Neural progenitor cell (in vitro differentiated cells): ENCODE measurements around the gene KLHL3. TPM values are rescaled to one million over a fixed set of nuclear protein-coding genes. Genes with fewer than 3 reads are reported as not detected.

Source experiments
- DNase-seq: peaks from one replicate; pipeline ENCODE4 v3.0.0-alpha.2; 2016; ENCODE audit warnings: low spot score
- H2AFZ ChIP-seq: fragments of 200-600 bp; sonication (generic); replicated peaks from 2 replicates; pipeline ENCODE4 v1.6.1; 2016; ENCODE audit warnings: antibody characterized with exemption
- H3F3A ChIP-seq: fragments of 200-600 bp; sonication (generic); 2 replicates; pipeline ENCODE4 v1.6.1; 2016; ENCODE audit warnings: antibody characterized with exemption, low read depth
- H3K27ac ChIP-seq: fragments of 200-600 bp; sonication (generic); 2 replicates; pipeline ENCODE4 v1.5.1; 2016; ENCODE audit warnings: mild to moderate bottlenecking
- H3K27me3 ChIP-seq: fragments of 200-600 bp; sonication (generic); 2 replicates; pipeline ENCODE4 v1.6.1; 2016; ENCODE audit warnings: mild to moderate bottlenecking, moderate library complexity
- H3K36me3 ChIP-seq: fragments of 200-600 bp; sonication (generic); 2 replicates; pipeline ENCODE4 v1.5.1; 2016
- H3K4me1 ChIP-seq: fragments of 200-600 bp; sonication (generic); 2 replicates; pipeline ENCODE4 v1.6.1; 2016; ENCODE audit warnings: mixed run types
- H3K4me2 ChIP-seq: fragments of 200-600 bp; sonication (generic); 2 replicates; pipeline ENCODE4 v1.6.1; 2016
- H3K4me3 ChIP-seq: fragments of 200-600 bp; sonication (generic); 2 replicates; pipeline ENCODE4 v1.5.1; 2016
- H3K79me2 ChIP-seq: fragments of 200-600 bp; sonication (generic); 2 replicates; pipeline ENCODE4 v1.6.1; 2016; ENCODE audit warnings: low read depth
- H3K9ac ChIP-seq: fragments of 200-600 bp; sonication (generic); 2 replicates; pipeline ENCODE4 v1.6.1; 2016
- H3K9me3 ChIP-seq: fragments of 200-600 bp; sonication (generic); 2 replicates; pipeline ENCODE4 v1.5.1; 2016; ENCODE audit warnings: low read depth
- H4K20me1 ChIP-seq: fragments of 200-600 bp; sonication (generic); 2 replicates; pipeline ENCODE4 v1.6.1; 2016; ENCODE audit warnings: low read depth
- H3K27ac Mint-ChIP-seq: 3 replicates; pipeline ENCODE4 v1.8.0; 2021; ENCODE audit warnings: mixed read lengths
- H3K27me3 Mint-ChIP-seq: 2 replicates; pipeline ENCODE4 v1.8.0; 2022; ENCODE audit warnings: low read depth, mild to moderate bottlenecking, inconsistent platforms, moderate library complexity, mixed read lengths; ENCODE audit not compliant: insufficient read depth
- H3K36me3 Mint-ChIP-seq: 3 replicates; pipeline ENCODE4 v1.8.0; 2021; ENCODE audit warnings: mixed read lengths
- H3K4me1 Mint-ChIP-seq: 3 replicates; pipeline ENCODE4 v1.8.0; 2021; ENCODE audit warnings: mixed read lengths
- H3K4me3 Mint-ChIP-seq: 3 replicates; pipeline ENCODE4 v1.8.0; 2021; ENCODE audit warnings: mild to moderate bottlenecking, moderate library complexity, mixed read lengths
- H3K9me3 Mint-ChIP-seq: 3 replicates; pipeline ENCODE4 v1.8.0; 2020; ENCODE audit warnings: mixed read lengths
- CTCF ChIP-seq: fragments of 200-600 bp; sonication (generic); IDR thresholded peaks from 2 replicates; pipeline ENCODE4 v1.5.1; 2017; ENCODE audit warnings: antibody characterized with exemption, mild to moderate bottlenecking
- EZH2 ChIP-seq: fragments of 200-600 bp; sonication (generic); IDR thresholded peaks from 2 replicates; pipeline ENCODE4 v1.6.1; 2017; ENCODE audit warnings: antibody characterized with exemption, mild to moderate bottlenecking, moderate library complexity
- EZH2phosphoT487 ChIP-seq: fragments of 200-600 bp; sonication (generic); IDR thresholded peaks from 2 replicates; pipeline ENCODE4 v1.6.1; 2017; ENCODE audit warnings: antibody characterized with exemption
- total RNA-seq: library from RNA; depleted of rRNA; stranded (reverse); fragments of >200 nt; gene quantifications from 2 replicates; pipeline ENCODE4 v1.2.3, GENCODE V29; 2015; ENCODE audit warnings: low replicate concordance

The KLHL3 gene
- total RNA-seq, 1 donor from 2014 or later = 26.8 TPM

GRCh38 chr5:137752905-137753690, 17.2 kb upstream of the KLHL3 start:
- Mint-ChIP-seq H3K27ac (peak overlapping the region; percentile 100), H3K9me3 (no peaks in the 10 kb centered on the region), H3K27me3 (peaks cover 10% of the 10 kb centered on the region), H3K4me1 (peaks cover 19% of the 10 kb centered on the region), H3K4me3 (peak overlapping the region; percentile 97), H3K36me3 (peaks cover 8% of the 10 kb centered on the region)
- Histone ChIP-seq H3K9me3 (no peaks in the 10 kb centered on the region), H3K79me2 (peaks cover 66% of the 10 kb centered on the region), H2AFZ (no peak overlapping the region), H4K20me1 (peaks cover 60% of the 10 kb centered on the region), H3K4me2 (peak overlapping the region; percentile 93), H3K9ac (peak overlapping the region; percentile 99), H3K27ac (peak overlapping the region; percentile 100), H3K4me3 (peak overlapping the region; percentile 91), H3K36me3 (no peaks in the 10 kb centered on the region), H3K4me1 (peaks cover 26% of the 10 kb centered on the region), H3K27me3 (no peaks in the 10 kb centered on the region), H3F3A (peaks cover 35% of the 10 kb centered on the region)
- no peak for TF ChIP-seq EZH2phosphoT487
- no peak for TF ChIP-seq EZH2
- TF ChIP-seq CTCF = no peak
- DNase-seq = peak; percentile 63

GRCh38 chr5:137751869-137752491, 16.1 kb upstream of the KLHL3 start:
- H3K4me3 Mint-ChIP-seq = peak overlapping the region; percentile 97
- Histone ChIP-seq H3K4me2 (peak overlapping the region; percentile 93), H3K4me3 (peak overlapping the region; percentile 91), H4K20me1 (peaks cover 62% of the 10 kb centered on the region), H3F3A (peaks cover 45% of the 10 kb centered on the region), H3K27me3 (no peaks in the 10 kb centered on the region), H3K27ac (no peak overlapping the region), H3K9ac (peak overlapping the region; percentile 99), H3K9me3 (no peaks in the 10 kb centered on the region), H2AFZ (no peak overlapping the region), H3K79me2 (peaks cover 68% of the 10 kb centered on the region), H3K36me3 (no peaks in the 10 kb centered on the region), H3K4me1 (peaks cover 26% of the 10 kb centered on the region)
- H3K27me3 Mint-ChIP-seq = peaks cover 10% of the 10 kb centered on the region
- DNase-seq = peak; percentile 74
- H3K9me3 Mint-ChIP-seq = no peaks in the 10 kb centered on the region
- H3K27ac Mint-ChIP-seq = no peak overlapping the region
- H3K36me3 Mint-ChIP-seq = peaks cover 8% of the 10 kb centered on the region
- peaks cover 19% of the 10 kb centered on the region for H3K4me1 Mint-ChIP-seq
- TF ChIP-seq EZH2 (no peak), CTCF (peak; percentile 87), EZH2phosphoT487 (no peak)

GRCh38 chr5:137750436-137750835, 14.5 kb upstream of the KLHL3 start:
- Mint-ChIP-seq H3K27me3 (peaks cover 10% of the 10 kb centered on the region), H3K27ac (no peak overlapping the region), H3K9me3 (no peaks in the 10 kb centered on the region), H3K4me3 (no peak overlapping the region), H3K36me3 (peaks cover 8% of the 10 kb centered on the region), H3K4me1 (peaks cover 19% of the 10 kb centered on the region)
- Histone ChIP-seq H3K9ac (no peak overlapping the region), H2AFZ (no peak overlapping the region), H3K36me3 (no peaks in the 10 kb centered on the region), H3K9me3 (no peaks in the 10 kb centered on the region), H3K4me2 (peak overlapping the region; percentile 93), H3K4me1 (peaks cover 26% of the 10 kb centered on the region), H3K27ac (no peak overlapping the region), H3K4me3 (peak overlapping the region; percentile 91), H3K79me2 (peaks cover 63% of the 10 kb centered on the region), H3K27me3 (no peaks in the 10 kb centered on the region), H4K20me1 (peaks cover 62% of the 10 kb centered on the region), H3F3A (peaks cover 49% of the 10 kb centered on the region)
- no peak for DNase-seq
- TF ChIP-seq EZH2phosphoT487 (no peak), CTCF (no peak), EZH2 (no peak)
